Epithelial cell of umbilical artery (primary cell): ENCODE data around the gene GOLGB1. TPM values are rescaled to one million over a fixed set of nuclear protein-coding genes. Genes with fewer than 3 reads are reported as not detected.

Experiments
- total RNA-seq: library from RNA; depleted of rRNA; stranded (reverse); fragments of >200 nt; gene quantifications from 2 replicates; pipeline ENCODE4 v1.2.3, GENCODE V29; 2014

Gene GOLGB1, protein sequence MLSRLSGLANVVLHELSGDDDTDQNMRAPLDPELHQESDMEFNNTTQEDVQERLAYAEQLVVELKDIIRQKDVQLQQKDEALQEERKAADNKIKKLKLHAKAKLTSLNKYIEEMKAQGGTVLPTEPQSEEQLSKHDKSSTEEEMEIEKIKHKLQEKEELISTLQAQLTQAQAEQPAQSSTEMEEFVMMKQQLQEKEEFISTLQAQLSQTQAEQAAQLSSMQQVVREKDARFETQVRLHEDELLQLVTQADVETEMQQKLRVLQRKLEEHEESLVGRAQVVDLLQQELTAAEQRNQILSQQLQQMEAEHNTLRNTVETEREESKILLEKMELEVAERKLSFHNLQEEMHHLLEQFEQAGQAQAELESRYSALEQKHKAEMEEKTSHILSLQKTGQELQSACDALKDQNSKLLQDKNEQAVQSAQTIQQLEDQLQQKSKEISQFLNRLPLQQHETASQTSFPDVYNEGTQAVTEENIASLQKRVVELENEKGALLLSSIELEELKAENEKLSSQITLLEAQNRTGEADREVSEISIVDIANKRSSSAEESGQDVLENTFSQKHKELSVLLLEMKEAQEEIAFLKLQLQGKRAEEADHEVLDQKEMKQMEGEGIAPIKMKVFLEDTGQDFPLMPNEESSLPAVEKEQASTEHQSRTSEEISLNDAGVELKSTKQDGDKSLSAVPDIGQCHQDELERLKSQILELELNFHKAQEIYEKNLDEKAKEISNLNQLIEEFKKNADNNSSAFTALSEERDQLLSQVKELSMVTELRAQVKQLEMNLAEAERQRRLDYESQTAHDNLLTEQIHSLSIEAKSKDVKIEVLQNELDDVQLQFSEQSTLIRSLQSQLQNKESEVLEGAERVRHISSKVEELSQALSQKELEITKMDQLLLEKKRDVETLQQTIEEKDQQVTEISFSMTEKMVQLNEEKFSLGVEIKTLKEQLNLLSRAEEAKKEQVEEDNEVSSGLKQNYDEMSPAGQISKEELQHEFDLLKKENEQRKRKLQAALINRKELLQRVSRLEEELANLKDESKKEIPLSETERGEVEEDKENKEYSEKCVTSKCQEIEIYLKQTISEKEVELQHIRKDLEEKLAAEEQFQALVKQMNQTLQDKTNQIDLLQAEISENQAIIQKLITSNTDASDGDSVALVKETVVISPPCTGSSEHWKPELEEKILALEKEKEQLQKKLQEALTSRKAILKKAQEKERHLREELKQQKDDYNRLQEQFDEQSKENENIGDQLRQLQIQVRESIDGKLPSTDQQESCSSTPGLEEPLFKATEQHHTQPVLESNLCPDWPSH (N-terminal part only)
- total RNA-seq, result 33.4 and 36.1 TPM in 2 replicates

DNA sequence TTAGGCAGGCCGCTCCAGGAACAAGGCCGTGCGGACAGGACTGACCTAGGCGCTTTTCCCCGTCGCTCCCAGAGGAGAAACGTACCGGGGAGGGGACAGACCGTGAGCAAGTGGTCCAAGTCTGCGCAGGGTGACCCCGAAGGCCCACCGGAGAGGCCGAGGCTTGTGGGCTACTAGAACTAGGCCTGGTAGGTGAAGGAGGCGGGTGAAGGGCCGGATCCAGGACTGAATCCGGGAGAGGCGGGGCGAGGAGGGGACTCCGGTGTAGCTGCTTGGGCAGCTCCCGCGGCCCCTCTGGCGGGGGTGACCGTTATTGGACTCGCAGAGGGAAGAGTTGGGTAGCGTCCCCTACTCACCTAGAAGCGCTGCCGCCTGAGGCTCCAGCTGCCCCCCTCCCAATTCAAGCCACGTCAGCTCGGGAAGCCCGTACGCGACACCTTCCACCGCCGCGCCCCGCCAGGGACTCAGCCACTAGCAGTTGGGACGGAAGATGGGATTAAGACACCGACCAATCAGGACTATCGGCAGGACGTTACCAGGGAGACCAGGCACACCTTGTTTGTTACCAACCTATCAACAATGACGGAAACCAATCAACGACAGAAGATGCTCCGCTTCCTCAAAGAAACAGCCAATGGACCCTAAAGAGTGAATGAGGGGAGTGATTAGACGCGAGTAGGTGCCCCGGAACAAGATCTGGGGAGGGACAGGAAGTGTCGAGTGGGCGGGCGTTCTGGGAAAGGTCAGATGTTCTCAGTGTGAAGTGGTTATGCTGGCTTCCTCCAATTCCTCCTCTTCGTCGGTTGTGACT, at the start of gene GOLGB1:
TSS of gene GOLGB1 (minus strand) at position 466 of the 811 bp plus-strand sequence. CDS start 18,770 bp downstream, outside the sequence.

DNA sequence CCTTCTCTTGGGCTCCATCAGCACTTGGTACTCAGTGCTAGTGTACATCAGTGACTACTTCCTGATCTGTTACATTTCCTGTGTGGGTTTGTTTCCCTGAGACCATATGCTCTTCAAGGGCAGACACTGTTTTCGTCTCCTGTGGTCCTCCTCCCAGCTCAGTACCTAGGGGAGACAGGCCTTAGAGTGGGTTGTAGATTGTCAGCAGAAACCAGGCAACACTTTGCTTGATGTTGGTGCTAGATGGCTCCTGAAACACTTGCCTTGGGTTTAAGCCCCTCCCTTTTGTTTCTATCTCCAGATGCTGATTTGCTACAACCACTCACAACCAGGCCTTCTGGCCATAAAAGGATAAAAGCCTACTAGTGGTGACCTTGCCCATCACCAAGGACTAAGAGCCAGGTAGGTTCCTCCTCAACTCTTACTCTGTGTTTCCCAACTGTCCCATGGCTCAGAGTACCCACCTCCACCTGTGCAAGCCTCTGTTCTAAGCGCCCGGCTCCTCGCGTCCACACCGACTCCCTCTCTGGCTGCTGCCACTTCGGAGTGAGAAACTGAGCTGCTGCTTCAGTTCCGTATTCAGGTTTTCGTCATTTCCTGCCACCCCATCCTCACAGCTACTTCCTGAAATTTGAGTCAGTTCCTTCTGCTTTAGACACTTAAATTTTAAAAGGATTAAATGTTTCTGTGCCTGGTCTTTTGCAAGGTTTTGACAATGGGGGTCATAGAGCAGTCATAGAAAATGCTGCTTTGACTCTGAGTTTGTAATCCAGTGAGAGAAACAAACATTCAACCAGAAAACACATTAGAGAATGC, 89.0 kb downstream of the GOLGB1 start, which contains the start of gene HCLS1:
TSS of gene HCLS1 (minus strand) at position 548 of the 816 bp plus-strand sequence. CDS start 2,556 bp downstream, outside the sequence.

Other genes starting within 250 kb of the GOLGB1 start
- 6.2 and 8.4 TPM in 2 replicates for gene POLQ, start 203.8 kb downstream of the GOLGB1 start, total RNA-seq
- gene ARGFX, start 181.8 kb downstream of the GOLGB1 start, total RNA-seq, result not detected in 2 replicates
- under 0.01 TPM in 1 of 2 replicates, not detected in the other for gene FBXO40, start 156.4 kb downstream of the GOLGB1 start, total RNA-seq
- 55.2 and 55.3 TPM in 2 replicates for gene HCLS1, start 88.8 kb downstream of the GOLGB1 start, total RNA-seq
- gene IQCB1, start 85.3 kb upstream of the GOLGB1 start, total RNA-seq, result 13.0 and 28.3 TPM in 2 replicates
- gene EAF2, start 85.5 kb upstream of the GOLGB1 start, total RNA-seq, result 1.6 and 3.2 TPM in 2 replicates
- under 0.01 TPM in 1 of 2 replicates, not detected in the other for gene SLC15A2, start 144.7 kb upstream of the GOLGB1 start, total RNA-seq